NCI-H2029 treated with DMSO at 0.1 percent for 48 hours (cell line): ENCODE measurements around the gene C11orf91.
"Not testable (repeated sequence)": the region's sequence is repeated elsewhere in the genome, so short reads cannot be mapped to it uniquely, and the experiment has no call there.

Source experiments
- DNase-seq: peaks from one replicate; lab custom pipeline; 2025; lab: John Stamatoyannopoulos, UW

The C11orf91 gene

GRCh38 chr11:33696411-33696810 lies 4.2 kb downstream of the C11orf91 start:
- no peak for DNase-seq

- DNase-seq, result no peak
Measured at GRCh38 chr11:33695051-33695566, 5.5 kb downstream of the C11orf91 start.

- no peak for DNase-seq
Measured at GRCh38 chr11:33694346-33695050, 6.1 kb downstream of the C11orf91 start.

GRCh38 chr11:33692541-33692940 lies 8.1 kb downstream of the C11orf91 start:
- DNase-seq, result no peak

- DNase-seq, result peak; percentile 98
Measured at GRCh38 chr11:33692013-33692504, 8.6 kb downstream of the C11orf91 start.

- no peak for DNase-seq
Measured at GRCh38 chr11:33691066-33691864, 9.4 kb downstream of the C11orf91 start.

GRCh38 chr11:33690290-33691065 lies 10.1 kb downstream of the C11orf91 start:
- no peak for DNase-seq

GRCh38 chr11:33689501-33689900 lies 11.1 kb downstream of the C11orf91 start:
- no peak for DNase-seq

GRCh38 chr11:33689085-33689484 lies 11.5 kb downstream of the C11orf91 start:
- DNase-seq, result no peak

- DNase-seq, result peak; percentile 55
Measured at GRCh38 chr11:33687733-33688479, 12.7 kb downstream of the C11orf91 start.

- no peak for DNase-seq
Measured at GRCh38 chr11:33685082-33685481, 15.5 kb downstream of the C11orf91 start.

- DNase-seq, result no peak
Measured at GRCh38 chr11:33684003-33684706, 16.5 kb downstream of the C11orf91 start.

- no peak for DNase-seq
Measured at GRCh38 chr11:33682446-33682845, 18.2 kb downstream of the C11orf91 start.

- DNase-seq, result no peak
Measured at GRCh38 chr11:33682019-33682418, 18.6 kb downstream of the C11orf91 start.

GRCh38 chr11:33678616-33679015 lies 22.0 kb downstream of the C11orf91 start:
- not testable (repeated sequence) for DNase-seq

GRCh38 chr11:33674035-33674814 lies 26.4 kb downstream of the C11orf91 start:
- no peak for DNase-seq

- DNase-seq, result no peak
Measured at GRCh38 chr11:33672273-33672672, 28.4 kb downstream of the C11orf91 start.

- no peak for DNase-seq
Measured at GRCh38 chr11:33670250-33671011, 30.2 kb downstream of the C11orf91 start.

- no peak for DNase-seq
Measured at GRCh38 chr11:33669598-33670249, 30.9 kb downstream of the C11orf91 start.
